Keratinocyte (primary cell): ENCODE data around the gene BAG3. TPM values are rescaled to one million over a fixed set of nuclear protein-coding genes. Genes with fewer than 3 reads are reported as not detected.

Experiments
- DNase-seq: peaks from one replicate; pipeline ENCODE4 v3.0.0-alpha.2; 2011; ENCODE audit warnings: low read depth, missing footprints, low spot score
- FAIRE-seq: peaks from 2 replicates; lab custom pipeline; 2011; peaks lifted over from hg19 to GRCh38; lab: Jason Lieb, UNC
- H2AFZ ChIP-seq: 2 replicates; pipeline ENCODE4 v1.6.0; 2012; ENCODE audit warnings: low read length, control low read depth, inconsistent platforms; ENCODE audit not compliant: control insufficient read depth
- H3K27ac ChIP-seq: 2 replicates; pipeline ENCODE4 v1.5.1; 2011; ENCODE audit warnings: low read length; ENCODE audit not compliant: control insufficient read depth, insufficient read depth
- H3K27me3 ChIP-seq: 3 replicates; pipeline ENCODE4 v1.6.0; 2011; ENCODE audit warnings: low read length; ENCODE audit not compliant: control insufficient read depth, insufficient read depth; ENCODE audit errors: extremely low read depth
- H3K36me3 ChIP-seq, 2 experiments: 2 replicates in 1 of 2; 3 replicates in 1 of 2; pipeline ENCODE4 v1.5.1; 2011; ENCODE audit warnings: low read length in 2 of 2, mild to moderate bottlenecking in 1 of 2; ENCODE audit not compliant: control insufficient read depth in 2 of 2, insufficient read depth in 2 of 2; ENCODE audit errors: extremely low read depth in 1 of 2
- H3K4me1 ChIP-seq: 3 replicates; pipeline ENCODE4 v1.5.1; 2011; ENCODE audit warnings: low read length; ENCODE audit not compliant: control insufficient read depth, insufficient read depth; ENCODE audit errors: extremely low read depth
- H3K4me2 ChIP-seq: 3 replicates; pipeline ENCODE4 v1.6.0; 2011; ENCODE audit warnings: low read depth, low read length; ENCODE audit not compliant: control insufficient read depth, insufficient read depth; ENCODE audit errors: extremely low read depth
- H3K4me3 ChIP-seq, 3 experiments: fragments of 200-600 bp in 1 of 3; sonication (generic) in 1 of 3; 2 replicates in 2 of 3; 3 replicates in 1 of 3; pipeline ENCODE4 v1.5.1; 2011 to 2016; ENCODE audit warnings: low read length in 3 of 3, mild to moderate bottlenecking in 3 of 3, control low read depth in 2 of 3, inconsistent platforms in 1 of 3, low read depth in 1 of 3, mixed read lengths in 1 of 3, mixed run types in 1 of 3, moderate library complexity in 1 of 3; ENCODE audit not compliant: control insufficient read depth in 2 of 3, insufficient read depth in 2 of 3; ENCODE audit errors: extremely low read depth in 1 of 3
- H3K79me2 ChIP-seq: 2 replicates; pipeline ENCODE4 v1.6.0; 2012; ENCODE audit warnings: low read length; ENCODE audit not compliant: control insufficient read depth, insufficient read depth
- H3K9ac ChIP-seq: 3 replicates; pipeline ENCODE4 v1.6.0; 2011; ENCODE audit warnings: low read length; ENCODE audit not compliant: control insufficient read depth, insufficient read depth; ENCODE audit errors: extremely low read depth
- H3K9me1 ChIP-seq: 3 replicates; pipeline ENCODE4 v1.6.0; 2011; ENCODE audit warnings: low read length; ENCODE audit not compliant: control insufficient read depth, insufficient read depth; ENCODE audit errors: extremely low read depth
- H3K9me3 ChIP-seq: 2 replicates; pipeline ENCODE4 v1.5.1; 2012; ENCODE audit warnings: low read depth, low read length; ENCODE audit not compliant: control insufficient read depth
- H4K20me1 ChIP-seq: 3 replicates; pipeline ENCODE4 v1.6.0; 2011; ENCODE audit warnings: low read length; ENCODE audit not compliant: control insufficient read depth, insufficient read depth; ENCODE audit errors: extremely low read depth
- EZH2 ChIP-seq: IDR thresholded peaks from one replicate; pipeline ENCODE4 v1.6.1; 2012; ENCODE audit warnings: inconsistent platforms, mild to moderate bottlenecking, low read length, moderate library complexity
- dilution Hi-C: fragments of 300-500 bp; cut with MboI; formaldehyde crosslinking; loops from one replicate; pipeline ENCODE4 v1.7.0; 2020; ENCODE audit warnings: low sequenced_read_pairs; ENCODE audit not compliant: extremely low pct_ligation_motif_present
- polyA plus RNA-seq, 5 experiments: library from polyadenylated mRNA; depleted of rRNA in 3 of 5; stranded (reverse) in 3 of 5; stranded (forward) in 1 of 5; unstranded in 1 of 5; fragments of >200 nt; gene quantifications; 1 replicate in 1 of 5; 2 replicates in 3 of 5; 3 replicates in 1 of 5; pipeline versions ENCODE4 v1.2.1 to v1.2.3, GENCODE V29; 2011 to 2012; ENCODE audit warnings: missing spikeins in 2 of 5, low read depth in 1 of 5, low replicate concordance in 1 of 5
- TF ChIP-seq, protein P1 (sequence below), 3 experiments: IDR thresholded peaks in 1 of 3; conservative IDR thresholded peaks in 1 of 3; optimal IDR thresholded peaks in 1 of 3; 2 replicates in 2 of 3; 3 replicates in 1 of 3; pipeline versions ENCODE3 to v1.5.1; 2011; ENCODE audit warnings: low read length in 3 of 3, mild to moderate bottlenecking in 3 of 3, moderate library complexity in 2 of 3, control low read depth in 1 of 3, inconsistent platforms in 1 of 3; ENCODE audit not compliant: insufficient read depth in 2 of 3; ENCODE audit errors: extremely low read depth in 1 of 3

The BAG3 gene
- polyA plus RNA-seq, 1 donor (not counting 4 experiments of a cell fraction or from before 2014, with no cell fraction given) = 26.2 TPM

DNA sequence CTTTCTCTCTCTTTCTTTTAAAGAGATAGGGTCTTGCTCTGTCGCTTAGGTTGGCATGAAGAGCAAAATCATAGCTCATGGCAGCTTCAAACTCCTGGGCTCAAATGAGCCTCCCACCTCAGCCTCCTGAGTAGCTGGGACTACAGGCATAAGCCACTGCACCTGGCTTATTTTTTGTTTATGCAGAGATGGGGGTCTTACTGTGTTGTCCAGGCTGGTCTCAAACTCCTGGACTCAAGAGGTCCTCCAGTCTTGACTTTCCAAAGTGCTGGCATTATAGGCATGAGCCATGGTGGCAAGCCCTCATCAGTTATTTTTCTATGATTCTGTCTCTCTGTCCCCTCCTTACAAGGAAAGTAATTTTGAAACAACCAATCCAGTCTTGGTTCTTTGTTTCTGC, 1.1 kb upstream of the BAG3 start:
- H4K20me1 ChIP-seq = peaks cover 9% of the 10 kb centered on the region
- H3K27me3 ChIP-seq = no peaks in the 10 kb centered on the region
- DNase-seq (no peak), FAIRE-seq (no peak)
- dilution Hi-C loops = no loop called here
- H3K4me3 ChIP-seq = no peak overlapping the region
- peaks cover 2 to 3% of the 10 kb centered on the region in 2 experiments for H3K36me3 ChIP-seq
- TF ChIP-seq, protein P1, sequence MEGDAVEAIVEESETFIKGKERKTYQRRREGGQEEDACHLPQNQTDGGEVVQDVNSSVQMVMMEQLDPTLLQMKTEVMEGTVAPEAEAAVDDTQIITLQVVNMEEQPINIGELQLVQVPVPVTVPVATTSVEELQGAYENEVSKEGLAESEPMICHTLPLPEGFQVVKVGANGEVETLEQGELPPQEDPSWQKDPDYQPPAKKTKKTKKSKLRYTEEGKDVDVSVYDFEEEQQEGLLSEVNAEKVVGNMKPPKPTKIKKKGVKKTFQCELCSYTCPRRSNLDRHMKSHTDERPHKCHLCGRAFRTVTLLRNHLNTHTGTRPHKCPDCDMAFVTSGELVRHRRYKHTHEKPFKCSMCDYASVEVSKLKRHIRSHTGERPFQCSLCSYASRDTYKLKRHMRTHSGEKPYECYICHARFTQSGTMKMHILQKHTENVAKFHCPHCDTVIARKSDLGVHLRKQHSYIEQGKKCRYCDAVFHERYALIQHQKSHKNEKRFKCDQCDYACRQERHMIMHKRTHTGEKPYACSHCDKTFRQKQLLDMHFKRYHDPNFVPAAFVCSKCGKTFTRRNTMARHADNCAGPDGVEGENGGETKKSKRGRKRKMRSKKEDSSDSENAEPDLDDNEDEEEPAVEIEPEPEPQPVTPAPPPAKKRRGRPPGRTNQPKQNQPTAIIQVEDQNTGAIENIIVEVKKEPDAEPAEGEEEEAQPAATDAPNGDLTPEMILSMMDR (optimal IDR thresholded peaks at IDR 0.05 in 1 of 3, IDR thresholded peaks at IDR 0.05 in 1 of 3, conservative IDR thresholded peaks at IDR 0.05 in 1 of 3; ENCODE audit: extremely low read depth in 1 of 3, insufficient read depth in 2 of 3, low read length in 3 of 3) = no peak
- TF ChIP-seq EZH2 = no peak
- peaks cover 15% of the 10 kb centered on the region for H3K4me1 ChIP-seq
- peaks cover 39% of the 10 kb centered on the region for H3K79me2 ChIP-seq
- no peak overlapping the region for H2AFZ ChIP-seq
- no peak overlapping the region for H3K9ac ChIP-seq
- no peak overlapping the region for H3K4me2 ChIP-seq
- H3K27ac ChIP-seq = no peak overlapping the region
- no peaks in the 10 kb centered on the region for H3K9me1 ChIP-seq
- H3K9me3 ChIP-seq = peaks cover 2% of the 10 kb centered on the region

GRCh38 chr10:119651514-119652360, 557 bp downstream of the BAG3 start:
- Histone ChIP-seq H3K9ac (peak overlapping the region; percentile 89), H3K9me1 (no peaks in the 10 kb centered on the region), H3K27ac (peak overlapping the region; percentile 79), H3K79me2 (peaks cover 55% of the 10 kb centered on the region), H3K9me3 (no peaks in the 10 kb centered on the region), H3K4me1 (peaks cover 32% of the 10 kb centered on the region), H3K36me3 (peaks cover 2 to 16% of the 10 kb centered on the region in 2 experiments), H3K4me3 (peak overlapping the region; percentile 72 to 83 (median 73)), H2AFZ (no peak overlapping the region), H3K4me2 (peak overlapping the region; percentile 89), H4K20me1 (peaks cover 21% of the 10 kb centered on the region), H3K27me3 (no peaks in the 10 kb centered on the region)
- no peak for FAIRE-seq
- TF ChIP-seq, protein P1 (optimal IDR thresholded peaks at IDR 0.05 in 1 of 3, IDR thresholded peaks at IDR 0.05 in 1 of 3, conservative IDR thresholded peaks at IDR 0.05 in 1 of 3; ENCODE audit: extremely low read depth in 1 of 3, insufficient read depth in 2 of 3, low read length in 3 of 3) = no peak
- TF ChIP-seq EZH2 = no peak
- dilution Hi-C loops = no loop called here
- DNase-seq = no peak
